ENCODE data around the gene TRAPPC2. TPM values are rescaled to one million over a fixed set of nuclear protein-coding genes. Genes with fewer than 3 reads are reported as not detected.

The TRAPPC2 gene
- total RNA-seq, 2 experiments from 2014 or later, result 21.0 to 22.6 TPM

- Mint-ChIP-seq H3K4me3 (no peak overlapping the region), H3K27me3 (no peaks in the 10 kb centered on the region), H3K9me3 (no peaks in the 10 kb centered on the region), H3K27ac (peak overlapping the region; percentile 64), H3K4me1 (peaks cover 27% of the 10 kb centered on the region), H3K36me3 (ENCODE audit: low read depth) (peaks cover 59% of the 10 kb centered on the region)
- CTCF ChIA-PET, result interaction anchor here (1.0 to 2.1 kb wide), 2 partner anchors 18 to 20 kb away, joined by 3 to 7 read pairs; partner anchors contain the start of genes OFD1 and TRAPPC2
- POLR2A ChIA-PET, result interaction anchor here (0.9 to 6.5 kb wide), 2 partner anchors 17 to 925 kb away, joined by 3 to 42 read pairs; partner anchors contain the start of genes OFD1, PRPS2 and TRAPPC2
- no peak for DNase-seq
Measured at GRCh38 chrX:13716455-13716854, 18.0 kb downstream of the TRAPPC2 start.

GRCh38 chrX:13711141-13711540 is 23.3 kb downstream of the TRAPPC2 start:
- H3K27me3 Mint-ChIP-seq, result no peaks in the 10 kb centered on the region
- peaks cover 46% of the 10 kb centered on the region for H3K36me3 Mint-ChIP-seq (ENCODE audit: low read depth)
- H3K27ac Mint-ChIP-seq, result no peak overlapping the region
- CTCF ChIA-PET, result no interaction called here
- no peak for DNase-seq
- no peak overlapping the region for H3K4me3 Mint-ChIP-seq
- H3K4me1 Mint-ChIP-seq, result peaks cover 2% of the 10 kb centered on the region
- no peaks in the 10 kb centered on the region for H3K9me3 Mint-ChIP-seq
- POLR2A ChIA-PET, result interaction anchor here (0.6 to 1.0 kb wide), 2 partner anchors 23 to 25 kb away, joined by 3 to 5 read pairs; partner anchors contain the start of genes OFD1 and TRAPPC2

GRCh38 chrX:13703589-13703988 is 30.8 kb downstream of the TRAPPC2 start:
- no peaks in the 10 kb centered on the region for H3K27me3 Mint-ChIP-seq
- no peaks in the 10 kb centered on the region for H3K9me3 Mint-ChIP-seq
- ChIA-PET POLR2A (no interaction called here), CTCF (no interaction called here)
- peaks cover 19% of the 10 kb centered on the region for H3K36me3 Mint-ChIP-seq (ENCODE audit: low read depth)
- H3K27ac Mint-ChIP-seq, result no peak overlapping the region
- H3K4me3 Mint-ChIP-seq, result no peak overlapping the region
- peaks cover 29% of the 10 kb centered on the region for H3K4me1 Mint-ChIP-seq
- no peak for DNase-seq

GRCh38 chrX:13703135-13703534 is 31.3 kb downstream of the TRAPPC2 start:
- no peak for DNase-seq
- Mint-ChIP-seq H3K9me3 (no peaks in the 10 kb centered on the region), H3K4me1 (peaks cover 29% of the 10 kb centered on the region), H3K27ac (no peak overlapping the region), H3K4me3 (no peak overlapping the region), H3K36me3 (ENCODE audit: low read depth) (peaks cover 17% of the 10 kb centered on the region), H3K27me3 (no peaks in the 10 kb centered on the region)
- ChIA-PET CTCF (no interaction called here), POLR2A (no interaction called here)

- ChIA-PET CTCF (no interaction called here), POLR2A (interaction anchor here (1.3 kb wide), 1 partner anchor 32 kb away, joined by 5 read pairs; the partner anchor contains the start of genes OFD1 and TRAPPC2)
- H3K36me3 Mint-ChIP-seq (ENCODE audit: low read depth), result peaks cover 15% of the 10 kb centered on the region
- H3K27me3 Mint-ChIP-seq, result no peaks in the 10 kb centered on the region
- H3K9me3 Mint-ChIP-seq, result no peaks in the 10 kb centered on the region
- no peak for DNase-seq
- peaks cover 32% of the 10 kb centered on the region for H3K4me1 Mint-ChIP-seq
- H3K4me3 Mint-ChIP-seq, result no peak overlapping the region
- no peak overlapping the region for H3K27ac Mint-ChIP-seq
Measured at GRCh38 chrX:13702111-13702789, 32.2 kb downstream of the TRAPPC2 start.

- Mint-ChIP-seq H3K27ac (no peak overlapping the region), H3K4me3 (no peak overlapping the region), H3K27me3 (no peaks in the 10 kb centered on the region), H3K36me3 (ENCODE audit: low read depth) (peaks cover 19% of the 10 kb centered on the region), H3K9me3 (no peaks in the 10 kb centered on the region), H3K4me1 (peaks cover 39% of the 10 kb centered on the region)
- DNase-seq, result no peak
- POLR2A ChIA-PET, result interaction anchor here (0.6 to 2.1 kb wide), 2 partner anchors 12 to 677 kb away, joined by 3 to 11 read pairs; partner anchors contain the start of gene RAB9A
- CTCF ChIA-PET, result no interaction called here
Measured at GRCh38 chrX:13700380-13700779, 34.0 kb downstream of the TRAPPC2 start.

GRCh38 chrX:13699183-13699826 is 35.1 kb downstream of the TRAPPC2 start:
- no peak for DNase-seq
- Mint-ChIP-seq H3K9me3 (no peaks in the 10 kb centered on the region), H3K4me1 (peaks cover 49% of the 10 kb centered on the region), H3K27me3 (no peaks in the 10 kb centered on the region), H3K4me3 (no peak overlapping the region), H3K27ac (no peak overlapping the region), H3K36me3 (ENCODE audit: low read depth) (peaks cover 23% of the 10 kb centered on the region)
- ChIA-PET POLR2A (interaction anchor here (1.0 to 2.1 kb wide), 3 partner anchors 11 to 38 kb away, joined by 3 to 11 read pairs (median 3); partner anchors contain the start of gene RAB9A), CTCF (interaction anchor here (1.9 kb wide), 1 partner anchor 10 kb away, joined by 3 read pairs; no protein-coding TSS in a partner anchor)

GRCh38 chrX:13698432-13698831 is 36.0 kb downstream of the TRAPPC2 start:
- Mint-ChIP-seq H3K4me1 (peaks cover 48% of the 10 kb centered on the region), H3K27ac (no peak overlapping the region), H3K36me3 (ENCODE audit: low read depth) (peaks cover 21% of the 10 kb centered on the region), H3K4me3 (no peak overlapping the region), H3K27me3 (no peaks in the 10 kb centered on the region), H3K9me3 (no peaks in the 10 kb centered on the region)
- DNase-seq, result no peak
- ChIA-PET CTCF (interaction anchor here (1.2 to 1.9 kb wide), 2 partner anchors 10 to 333 kb away, joined by 3 read pairs; no protein-coding TSS in a partner anchor), POLR2A (interaction anchor here (1.1 to 2.2 kb wide), 2 partner anchors 10 to 38 kb away, joined by 3 to 6 read pairs; partner anchors contain the start of gene RAB9A)

GRCh38 chrX:13697976-13698375 is 36.4 kb downstream of the TRAPPC2 start:
- H3K4me3 Mint-ChIP-seq, result no peak overlapping the region
- H3K27me3 Mint-ChIP-seq, result no peaks in the 10 kb centered on the region
- no peaks in the 10 kb centered on the region for H3K9me3 Mint-ChIP-seq
- no peak for DNase-seq
- ChIA-PET POLR2A (interaction anchor here (1.4 to 2.2 kb wide), 2 partner anchors 9 to 11 kb away, joined by 6 read pairs; partner anchors contain the start of gene RAB9A), CTCF (interaction anchor here (1.2 to 1.9 kb wide), 2 partner anchors 11 to 334 kb away, joined by 3 read pairs; no protein-coding TSS in a partner anchor)
- H3K4me1 Mint-ChIP-seq, result peaks cover 51% of the 10 kb centered on the region
- no peak overlapping the region for H3K27ac Mint-ChIP-seq
- H3K36me3 Mint-ChIP-seq (ENCODE audit: low read depth), result peaks cover 21% of the 10 kb centered on the region

GRCh38 chrX:13697455-13697854 is 37.0 kb downstream of the TRAPPC2 start:
- H3K4me3 Mint-ChIP-seq, result no peak overlapping the region
- ChIA-PET CTCF (interaction anchor here (1.2 kb wide), 1 partner anchor 334 kb away, joined by 3 read pairs; no protein-coding TSS in a partner anchor), POLR2A (interaction anchor here (1.4 to 2.2 kb wide), 2 partner anchors 9 to 11 kb away, joined by 6 read pairs; partner anchors contain the start of gene RAB9A)
- peaks cover 54% of the 10 kb centered on the region for H3K4me1 Mint-ChIP-seq
- H3K27me3 Mint-ChIP-seq, result no peaks in the 10 kb centered on the region
- H3K9me3 Mint-ChIP-seq, result no peaks in the 10 kb centered on the region
- H3K36me3 Mint-ChIP-seq (ENCODE audit: low read depth), result peaks cover 21% of the 10 kb centered on the region
- no peak overlapping the region for H3K27ac Mint-ChIP-seq
- no peak for DNase-seq

- CTCF ChIA-PET, result no interaction called here
- H3K27me3 Mint-ChIP-seq, result no peaks in the 10 kb centered on the region
- POLR2A ChIA-PET, result interaction anchor here (1.4 kb wide), 1 partner anchor 38 kb away, joined by 4 read pairs; no protein-coding TSS in a partner anchor
- H3K4me1 Mint-ChIP-seq, result peaks cover 51% of the 10 kb centered on the region
- no peaks in the 10 kb centered on the region for H3K9me3 Mint-ChIP-seq
- no peak overlapping the region for H3K27ac Mint-ChIP-seq
- peaks cover 15% of the 10 kb centered on the region for H3K36me3 Mint-ChIP-seq (ENCODE audit: low read depth)
- DNase-seq, result no peak
- H3K4me3 Mint-ChIP-seq, result no peak overlapping the region
Measured at GRCh38 chrX:13695601-13696115, 38.8 kb downstream of the TRAPPC2 start.

GRCh38 chrX:13694983-13695382 is 39.4 kb downstream of the TRAPPC2 start:
- ChIA-PET CTCF (no interaction called here), POLR2A (interaction anchor here (1.0 to 1.4 kb wide), 2 partner anchors 39 to 40 kb away, joined by 4 read pairs; partner anchors contain the start of genes OFD1 and TRAPPC2)
- peaks cover 57% of the 10 kb centered on the region for H3K4me1 Mint-ChIP-seq
- no peak overlapping the region for H3K4me3 Mint-ChIP-seq
- H3K9me3 Mint-ChIP-seq, result no peaks in the 10 kb centered on the region
- no peaks in the 10 kb centered on the region for H3K27me3 Mint-ChIP-seq
- H3K36me3 Mint-ChIP-seq (ENCODE audit: low read depth), result peaks cover 20% of the 10 kb centered on the region
- H3K27ac Mint-ChIP-seq, result no peak overlapping the region
- DNase-seq, result no peak

- H3K36me3 Mint-ChIP-seq (ENCODE audit: low read depth), result peaks cover 18% of the 10 kb centered on the region
- H3K4me3 Mint-ChIP-seq, result no peak overlapping the region
- ChIA-PET POLR2A (interaction anchor here (1.0 to 1.4 kb wide), 2 partner anchors 39 to 40 kb away, joined by 4 read pairs; partner anchors contain the start of genes OFD1 and TRAPPC2), CTCF (no interaction called here)
- H3K27me3 Mint-ChIP-seq, result no peaks in the 10 kb centered on the region
- H3K27ac Mint-ChIP-seq, result no peak overlapping the region
- DNase-seq, result no peak
- no peaks in the 10 kb centered on the region for H3K9me3 Mint-ChIP-seq
- H3K4me1 Mint-ChIP-seq, result peaks cover 55% of the 10 kb centered on the region
Measured at GRCh38 chrX:13694359-13694758, 40.1 kb downstream of the TRAPPC2 start.

Measured in activated CD4-positive, alpha-beta memory T cell treated with anti-CD3 and anti-CD28 coated beads, Interleukin-2, amount 10 ng/mL, durations not matched to agents 7 days and 5 days (primary cell).